ENCODE data around the gene GPR55.
A peak's percentile ranks its signal among the peaks of the same experiment; 100 is the strongest.

The GPR55 gene

DNA sequence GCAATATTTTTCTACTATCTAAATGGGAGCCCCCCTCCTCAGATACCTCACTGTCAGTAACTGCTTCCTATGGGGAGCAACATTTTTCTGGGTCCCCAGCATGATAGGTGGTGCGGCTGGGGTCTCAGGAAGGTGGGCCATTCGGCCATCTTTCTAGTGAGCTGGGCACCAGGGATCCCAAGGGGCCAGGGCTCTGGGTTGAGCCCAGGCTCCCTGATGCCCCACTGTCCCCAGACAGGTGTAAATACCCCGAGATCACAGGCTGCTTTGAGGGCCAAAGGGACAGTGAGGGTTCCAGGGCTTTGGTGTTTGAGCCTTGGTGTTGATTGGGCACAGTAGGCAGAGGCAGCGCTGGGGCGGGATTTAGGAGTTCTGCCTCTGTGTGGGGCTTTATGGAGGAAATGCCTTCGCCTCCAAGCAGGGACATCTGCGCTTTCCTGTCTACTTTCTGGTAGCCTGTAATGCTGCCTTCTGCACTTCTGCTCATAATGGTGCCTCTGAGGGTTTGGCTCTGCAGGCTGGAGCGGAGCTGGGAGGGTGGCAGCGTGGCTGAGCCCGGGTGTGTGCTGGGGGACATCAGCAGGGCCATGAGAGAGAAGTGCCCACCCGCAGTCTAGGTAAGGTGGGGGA lies 55.0 kb downstream of the GPR55 start:
- peaks cover 49% of the 10 kb centered on the region for H3K4me1 ChIP-seq (ENCODE audit: control insufficient read depth, insufficient read depth, low read length)
- H3K4me3 ChIP-seq (ENCODE audit: low read length in 2 of 2), result peak overlapping the region in 1 of 2 donors; percentile 29
- no peak overlapping the region for H3K27ac ChIP-seq (ENCODE audit: low read length)

DNA sequence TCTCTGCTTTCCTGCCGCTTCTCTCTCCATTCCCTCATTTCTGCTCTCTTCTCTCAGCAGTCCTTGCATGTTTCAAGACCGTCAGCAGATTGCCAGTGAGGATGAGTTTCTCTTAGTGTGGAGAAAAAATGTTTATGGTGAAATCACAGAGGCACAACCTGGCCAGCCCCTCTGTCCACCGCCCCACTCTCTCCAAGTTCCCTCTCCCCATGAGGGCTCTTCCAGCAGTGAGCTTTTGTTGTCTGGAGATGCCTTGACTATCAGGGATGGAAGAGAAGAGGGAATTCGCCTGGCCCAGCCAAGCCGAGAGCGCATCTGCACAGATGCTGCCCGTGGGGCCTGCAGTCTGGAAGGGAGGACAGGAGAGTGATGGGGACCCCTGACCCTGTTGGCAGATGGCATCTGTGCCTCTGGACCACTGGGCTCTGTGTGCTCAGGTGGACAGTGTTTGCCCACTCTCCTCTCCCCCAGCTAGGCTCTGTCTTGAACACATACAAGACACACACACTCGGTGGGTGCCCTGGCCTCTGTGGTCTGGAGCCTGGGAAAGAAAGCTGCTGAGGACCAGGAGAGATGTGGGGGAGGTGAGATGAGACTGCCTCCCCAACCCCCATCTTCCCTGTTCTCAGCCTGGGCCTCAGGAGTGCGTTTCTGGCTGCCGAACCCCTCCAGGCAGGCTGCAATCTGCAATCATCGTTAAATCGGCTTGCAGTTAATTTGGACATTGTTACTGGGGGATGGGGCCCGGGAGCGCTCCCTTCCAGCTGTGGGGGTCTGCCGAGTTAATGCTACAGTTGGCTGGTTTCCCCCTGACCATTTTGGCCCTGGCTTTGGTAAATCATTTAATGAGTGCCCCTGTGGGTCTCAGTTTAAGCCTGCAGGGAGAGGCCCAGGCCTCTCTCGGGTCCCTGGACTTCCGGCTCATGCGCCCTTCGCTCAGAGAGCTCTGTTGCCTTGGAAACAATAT lies 55.8 kb downstream of the GPR55 start:
- H3K27ac ChIP-seq (ENCODE audit: low read length), result no peak overlapping the region
- H3K4me3 ChIP-seq (ENCODE audit: low read length in 2 of 2), result no peak overlapping the region
- H3K27me3 ChIP-seq (ENCODE audit: control insufficient read depth in 1 of 2, insufficient read depth in 2 of 2, low read length in 2 of 2), result no peaks in the 10 kb centered on the region
- H3K9ac ChIP-seq (ENCODE audit: low read length in 2 of 2), result no peak overlapping the region
- peaks cover 49% of the 10 kb centered on the region for H3K4me1 ChIP-seq (ENCODE audit: control insufficient read depth, insufficient read depth, low read length)
- no peaks in the 10 kb centered on the region for H3K9me3 ChIP-seq (ENCODE audit: control insufficient read depth in 2 of 2, low read length in 2 of 2)
- H3K36me3 ChIP-seq (ENCODE audit: control insufficient read depth in 2 of 2, insufficient read depth in 2 of 2, low read length in 2 of 2), result no peaks in the 10 kb centered on the region

More for the DNA sequence above, 55.0 kb downstream of the GPR55 start:
- Histone ChIP-seq H3K9ac (ENCODE audit: low read length in 2 of 2) (peak overlapping the region in 1 of 2 donors; percentile 21), H3K27me3 (ENCODE audit: control insufficient read depth in 1 of 2, insufficient read depth in 2 of 2, low read length in 2 of 2) (no peaks in the 10 kb centered on the region), H3K36me3 (ENCODE audit: control insufficient read depth in 2 of 2, insufficient read depth in 2 of 2, low read length in 2 of 2) (peaks cover 0 to 2% of the 10 kb centered on the region in 2 donors), H3K9me3 (ENCODE audit: control insufficient read depth in 2 of 2, low read length in 2 of 2) (no peaks in the 10 kb centered on the region)

DNA sequence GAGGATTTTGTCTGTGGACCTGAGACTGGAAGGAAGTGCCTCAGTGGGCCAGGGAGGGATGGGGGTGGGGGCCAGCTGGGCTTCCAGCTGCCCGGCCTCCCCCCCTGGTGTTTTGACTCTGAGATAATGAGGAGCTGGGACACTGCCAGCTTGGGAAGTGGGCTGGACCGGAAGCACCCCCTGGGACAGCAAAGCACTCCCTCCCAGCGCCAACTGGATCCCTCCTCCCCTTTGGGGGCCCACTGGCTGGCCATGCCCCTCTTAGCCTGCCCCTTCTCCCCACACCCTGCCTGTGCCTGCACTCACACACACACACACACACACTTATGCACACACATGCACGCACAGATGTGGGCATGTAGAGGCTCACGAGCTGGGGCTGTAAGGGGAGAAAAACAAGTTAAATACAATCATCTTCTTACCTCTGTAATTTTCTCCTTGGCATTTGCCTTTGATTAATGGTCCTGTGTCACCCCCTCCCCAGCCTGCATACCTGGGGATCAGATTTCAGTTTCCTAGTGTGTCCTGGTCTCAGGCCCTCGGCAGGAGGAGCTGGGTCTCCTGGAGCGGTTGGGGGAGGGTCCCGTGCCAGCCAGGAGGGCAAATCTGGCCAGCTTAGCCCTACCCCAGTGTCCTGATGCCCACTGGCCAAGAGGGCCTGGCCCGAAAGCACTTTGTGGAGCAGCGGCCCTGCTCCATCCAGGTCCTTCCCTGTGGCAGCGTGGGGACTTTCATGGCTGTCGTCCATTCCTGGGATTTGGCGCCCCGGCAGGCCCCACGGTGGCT lies 56.7 kb downstream of the GPR55 start:
- Histone ChIP-seq H3K27me3 (ENCODE audit: control insufficient read depth in 1 of 2, insufficient read depth in 2 of 2, low read length in 2 of 2) (no peaks in the 10 kb centered on the region), H3K9ac (ENCODE audit: low read length in 2 of 2) (no peak overlapping the region), H3K27ac (ENCODE audit: low read length) (no peak overlapping the region), H3K4me3 (ENCODE audit: low read length in 2 of 2) (no peak overlapping the region), H3K4me1 (ENCODE audit: control insufficient read depth, insufficient read depth, low read length) (peaks cover 49% of the 10 kb centered on the region), H3K36me3 (ENCODE audit: control insufficient read depth in 2 of 2, insufficient read depth in 2 of 2, low read length in 2 of 2) (no peaks in the 10 kb centered on the region), H3K9me3 (ENCODE audit: control insufficient read depth in 2 of 2, low read length in 2 of 2) (no peaks in the 10 kb centered on the region)

DNA sequence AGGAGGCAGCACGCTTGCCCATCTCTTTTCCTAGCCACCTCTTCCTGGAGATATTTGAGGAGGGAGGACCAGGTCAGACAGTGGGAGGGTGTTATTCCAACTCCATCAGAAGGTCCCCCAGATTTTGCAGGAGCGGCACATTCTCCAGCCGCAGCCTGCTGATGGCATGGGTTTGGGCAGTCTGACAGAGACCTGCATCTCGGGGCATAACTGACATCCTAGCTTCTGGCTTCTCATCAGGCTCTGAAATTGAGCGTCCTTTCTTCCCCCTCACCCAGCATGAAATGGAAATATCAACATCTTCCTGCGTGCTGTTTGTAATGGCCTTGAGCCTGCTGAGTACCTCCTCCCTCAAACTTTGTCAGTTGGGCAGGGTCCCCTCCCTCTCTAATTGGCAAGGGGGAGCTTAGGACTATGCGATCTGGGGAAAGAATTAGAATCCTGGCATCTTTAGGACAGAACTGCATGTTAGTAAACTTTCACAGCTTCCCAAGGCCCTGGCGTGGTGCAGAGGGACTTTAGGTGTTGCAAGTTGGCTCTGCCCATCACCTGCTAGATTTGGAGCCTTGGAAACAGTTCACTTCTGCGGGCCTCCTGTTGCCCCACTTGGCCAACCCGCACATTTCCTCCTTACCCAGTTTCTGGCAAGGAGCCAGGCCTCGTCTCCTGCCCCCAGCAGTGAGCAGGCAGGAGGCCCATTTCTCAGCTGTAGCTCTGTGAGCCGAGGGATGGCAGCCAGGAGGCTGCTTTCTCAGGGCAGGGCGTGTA lies 58.1 kb downstream of the GPR55 start:
- Histone ChIP-seq H3K27ac (ENCODE audit: low read length) (no peak overlapping the region), H3K4me1 (ENCODE audit: control insufficient read depth, insufficient read depth, low read length) (peaks cover 49% of the 10 kb centered on the region), H3K4me3 (ENCODE audit: low read length in 2 of 2) (peak overlapping the region in 1 of 2 donors; percentile 81)

DNA sequence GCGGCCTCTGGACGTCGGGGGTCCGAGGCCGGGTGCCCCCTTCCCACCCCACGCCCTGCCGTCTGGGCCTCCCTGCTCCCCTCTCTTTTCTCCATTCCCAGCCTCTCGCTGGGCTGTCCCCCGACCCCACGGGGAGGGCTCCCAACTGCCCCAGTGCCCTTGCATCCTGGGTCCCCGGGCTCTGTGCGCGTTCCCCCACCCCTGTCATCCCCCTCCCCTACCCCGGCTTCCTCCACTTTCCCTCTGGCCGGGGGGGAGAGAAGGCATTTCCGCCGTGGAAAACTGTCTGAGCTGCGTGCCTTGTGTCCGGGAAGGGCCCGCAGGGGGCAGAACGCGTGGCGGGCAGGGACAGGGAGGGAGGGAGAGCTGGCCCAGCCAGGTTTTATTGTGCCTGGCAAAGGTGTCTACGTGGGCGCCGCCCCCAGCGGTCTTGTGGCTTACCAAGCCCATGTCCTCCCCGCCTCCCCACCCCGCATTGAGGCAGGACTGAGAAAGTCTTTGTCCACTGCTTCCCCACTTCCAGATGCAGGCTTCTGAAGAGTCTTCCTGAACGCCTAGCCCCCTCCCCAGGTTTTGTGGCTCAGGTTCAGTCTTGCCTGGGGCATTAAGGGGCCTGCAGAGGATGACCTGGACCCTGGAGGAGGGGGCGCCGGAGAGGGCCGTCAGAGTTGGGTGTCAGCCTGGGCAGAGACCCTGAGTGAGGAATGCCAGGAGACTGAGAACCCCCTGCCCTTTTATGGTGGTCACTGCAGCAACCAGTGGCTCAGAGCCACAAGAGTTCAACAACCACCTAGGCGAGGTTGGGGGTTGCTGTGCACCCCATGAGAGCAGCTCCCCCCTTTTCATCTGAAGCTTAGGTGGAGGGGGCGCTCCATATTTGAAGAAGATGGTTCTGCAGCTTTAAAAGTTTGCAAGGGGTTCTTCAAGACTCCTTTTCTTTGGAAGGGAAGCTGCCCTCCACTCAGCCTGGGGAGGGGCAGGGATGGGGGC lies 59.0 kb downstream of the GPR55 start:
- H3K9me3 ChIP-seq (ENCODE audit: control insufficient read depth in 2 of 2, low read length in 2 of 2), result no peaks in the 10 kb centered on the region
- H3K9ac ChIP-seq (ENCODE audit: low read length in 2 of 2), result peak overlapping the region in 1 of 2 donors; percentile 22
- H3K27ac ChIP-seq (ENCODE audit: low read length), result no peak overlapping the region
- H3K27me3 ChIP-seq (ENCODE audit: control insufficient read depth in 1 of 2, insufficient read depth in 2 of 2, low read length in 2 of 2), result no peaks in the 10 kb centered on the region
- H3K4me3 ChIP-seq (ENCODE audit: low read length in 2 of 2), result peak overlapping the region; percentile 62 to 81
- no peaks in the 10 kb centered on the region for H3K36me3 ChIP-seq (ENCODE audit: control insufficient read depth in 2 of 2, insufficient read depth in 2 of 2, low read length in 2 of 2)
- peaks cover 42% of the 10 kb centered on the region for H3K4me1 ChIP-seq (ENCODE audit: control insufficient read depth, insufficient read depth, low read length)

More for the DNA sequence above, 58.1 kb downstream of the GPR55 start:
- no peaks in the 10 kb centered on the region for H3K36me3 ChIP-seq (ENCODE audit: control insufficient read depth in 2 of 2, insufficient read depth in 2 of 2, low read length in 2 of 2)
- H3K27me3 ChIP-seq (ENCODE audit: control insufficient read depth in 1 of 2, insufficient read depth in 2 of 2, low read length in 2 of 2), result no peaks in the 10 kb centered on the region
- no peaks in the 10 kb centered on the region for H3K9me3 ChIP-seq (ENCODE audit: control insufficient read depth in 2 of 2, low read length in 2 of 2)
- peak overlapping the region in 1 of 2 donors; percentile 13 for H3K9ac ChIP-seq (ENCODE audit: low read length in 2 of 2)

DNA sequence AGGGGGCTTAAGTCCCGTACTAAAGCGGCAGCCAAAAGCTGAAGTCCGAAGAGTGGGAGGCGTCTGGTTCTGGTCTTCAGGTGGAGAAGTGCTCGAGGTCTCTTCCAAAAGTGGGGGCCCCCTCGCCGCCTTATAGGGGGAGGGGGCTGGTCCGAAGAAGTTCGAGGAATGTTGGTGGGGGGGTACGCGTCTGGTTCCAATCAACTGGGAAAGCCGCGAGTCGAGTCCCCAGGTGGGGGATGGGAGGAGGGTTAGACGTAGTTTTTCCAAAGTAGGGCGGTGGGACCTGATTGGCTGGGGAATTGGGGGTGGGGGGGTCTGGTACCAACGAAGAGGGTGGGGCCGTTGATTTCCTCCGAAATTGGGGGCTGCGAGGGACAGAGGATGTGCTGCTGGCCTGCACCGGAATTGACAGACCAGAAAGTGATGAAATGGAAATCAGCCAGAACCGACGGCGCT lies 59.7 kb downstream of the GPR55 start:
- Histone ChIP-seq H3K27me3 (ENCODE audit: control insufficient read depth in 1 of 2, insufficient read depth in 2 of 2, low read length in 2 of 2) (no peaks in the 10 kb centered on the region), H3K27ac (ENCODE audit: low read length) (no peak overlapping the region), H3K36me3 (ENCODE audit: control insufficient read depth in 2 of 2, insufficient read depth in 2 of 2, low read length in 2 of 2) (no peaks in the 10 kb centered on the region), H3K9ac (ENCODE audit: low read length in 2 of 2) (peak overlapping the region; percentile 60 to 62), H3K4me3 (ENCODE audit: low read length in 2 of 2) (peak overlapping the region; percentile 62 to 81), H3K4me1 (ENCODE audit: control insufficient read depth, insufficient read depth, low read length) (peaks cover 35% of the 10 kb centered on the region), H3K9me3 (ENCODE audit: control insufficient read depth in 2 of 2, low read length in 2 of 2) (no peaks in the 10 kb centered on the region)

DNA sequence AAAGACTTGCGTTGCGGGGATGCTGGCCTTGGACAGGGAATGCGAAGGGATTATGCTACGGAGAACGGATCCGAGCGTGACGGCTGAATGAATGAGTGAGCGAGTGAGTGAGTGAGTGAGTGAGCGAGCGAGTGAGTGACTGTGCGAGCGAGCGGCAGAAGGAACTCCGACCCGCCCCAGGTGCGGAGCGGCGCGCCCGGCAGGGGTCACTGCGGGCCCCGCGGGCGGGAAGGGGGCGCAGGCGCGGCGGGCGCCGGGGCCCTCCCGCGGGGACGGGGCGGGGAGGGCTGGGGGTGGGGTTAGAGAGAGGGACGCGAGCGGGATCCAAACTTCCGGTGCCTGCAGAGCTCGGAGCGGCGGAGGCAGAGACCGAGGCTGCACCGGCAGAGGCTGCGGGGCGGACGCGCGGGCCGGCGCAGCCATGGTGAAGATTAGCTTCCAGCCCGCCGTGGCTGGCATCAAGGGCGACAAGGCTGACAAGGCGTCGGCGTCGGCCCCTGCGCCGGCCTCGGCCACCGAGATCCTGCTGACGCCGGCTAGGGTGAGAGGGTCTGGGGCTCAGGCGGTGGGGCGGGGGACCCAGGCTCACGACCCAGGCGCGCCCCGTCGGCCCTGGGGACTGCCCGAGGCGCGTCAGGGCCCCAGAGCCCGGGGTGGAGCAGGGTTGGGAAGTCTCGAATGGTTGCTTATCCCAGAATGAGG lies 60.3 kb downstream of the GPR55 start, which contains the start of gene ITM2C:
ITM2C (plus strand) TSS at position 338 of the 702 bp plus-strand sequence; CDS start at position 422, 84 bp downstream.
- Histone ChIP-seq H3K27ac (ENCODE audit: low read length) (no peak within 1 kb of the TSS), H3K36me3 (ENCODE audit: control insufficient read depth in 2 of 2, insufficient read depth in 2 of 2, low read length in 2 of 2) (no peaks in the 10 kb centered on the region), H3K4me1 (ENCODE audit: control insufficient read depth, insufficient read depth, low read length) (peaks cover 30% of the 10 kb centered on the region), H3K27me3 (ENCODE audit: control insufficient read depth in 1 of 2, insufficient read depth in 2 of 2, low read length in 2 of 2) (no peaks in the 10 kb centered on the region), H3K9me3 (ENCODE audit: control insufficient read depth in 2 of 2, low read length in 2 of 2) (no peaks in the 10 kb centered on the region), H3K9ac (ENCODE audit: low read length in 2 of 2) (peak within 1 kb of the TSS; percentile 60 to 62), H3K4me3 (ENCODE audit: low read length in 2 of 2) (peak within 1 kb of the TSS; percentile 73 to 81)

DNA sequence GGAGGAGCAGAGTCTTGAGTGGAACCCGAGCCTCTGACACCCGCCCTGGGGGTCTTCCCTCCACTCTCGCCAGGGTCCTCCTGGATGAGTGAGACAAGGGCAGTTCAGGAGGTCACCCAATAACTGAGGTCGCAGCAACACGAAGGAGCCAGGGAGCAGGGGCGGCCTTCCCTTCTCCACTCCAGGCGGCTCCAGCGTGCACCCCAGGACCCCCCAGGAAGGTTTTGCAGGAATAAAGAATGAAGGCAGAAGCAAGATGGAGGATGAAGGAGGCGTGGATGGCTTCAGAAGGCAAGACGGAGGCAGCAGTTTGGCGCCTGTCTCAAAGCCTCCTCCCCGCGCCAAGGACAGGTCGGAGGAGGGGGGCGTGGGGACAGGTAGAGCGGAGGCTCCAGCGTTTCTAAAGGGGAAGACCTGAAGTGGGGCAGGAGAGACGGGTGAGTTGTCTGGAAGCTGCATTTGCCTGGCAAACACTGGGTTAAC lies 60.9 kb downstream of the GPR55 start:
- peaks cover 27% of the 10 kb centered on the region for H3K4me1 ChIP-seq (ENCODE audit: control insufficient read depth, insufficient read depth, low read length)
- no peaks in the 10 kb centered on the region for H3K27me3 ChIP-seq (ENCODE audit: control insufficient read depth in 1 of 2, insufficient read depth in 2 of 2, low read length in 2 of 2)
- H3K4me3 ChIP-seq (ENCODE audit: low read length in 2 of 2), result peak overlapping the region; percentile 73 to 81
- H3K9ac ChIP-seq (ENCODE audit: low read length in 2 of 2), result peak overlapping the region in 1 of 2 donors; percentile 42
- no peak overlapping the region for H3K27ac ChIP-seq (ENCODE audit: low read length)
- no peaks in the 10 kb centered on the region for H3K9me3 ChIP-seq (ENCODE audit: control insufficient read depth in 2 of 2, low read length in 2 of 2)
- no peaks in the 10 kb centered on the region for H3K36me3 ChIP-seq (ENCODE audit: control insufficient read depth in 2 of 2, insufficient read depth in 2 of 2, low read length in 2 of 2)
